ENCODE measurements around the gene HACL1.

The HACL1 gene

DNA sequence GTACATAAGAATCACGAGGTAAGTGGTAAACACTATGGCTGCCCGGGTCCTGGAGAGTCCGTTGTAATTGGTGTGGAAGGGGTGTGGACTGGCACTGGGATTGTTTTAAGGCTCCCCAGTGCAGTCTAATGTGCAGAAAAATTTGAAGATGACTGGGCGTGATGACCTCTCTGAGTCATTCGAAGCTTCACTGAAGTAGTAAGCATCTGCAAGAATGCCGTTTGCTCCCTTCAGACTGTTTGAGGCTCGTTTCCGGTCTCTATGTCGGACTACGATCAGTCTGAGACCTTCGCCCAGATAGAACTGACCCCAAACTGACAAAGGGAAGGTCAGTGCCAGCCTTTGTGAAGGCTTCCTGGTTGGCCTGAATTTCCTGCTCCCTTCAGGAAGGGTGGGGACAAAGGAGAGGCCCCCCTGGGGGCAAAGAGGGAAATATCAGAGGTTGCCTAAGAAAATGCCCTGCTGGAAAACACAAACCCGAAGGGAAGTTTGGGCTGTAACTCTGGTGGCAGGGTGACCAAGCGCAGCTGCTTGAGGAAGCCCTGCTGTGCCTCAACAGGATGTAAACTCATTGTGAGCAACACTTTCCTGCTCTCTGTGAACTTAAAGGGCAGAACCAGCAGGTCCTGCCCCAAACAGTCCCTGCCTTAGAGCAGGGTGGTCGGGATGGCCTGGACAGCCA is 34.8 kb upstream of the HACL1 start (continued):
- TF ChIP-seq, protein P1, sequence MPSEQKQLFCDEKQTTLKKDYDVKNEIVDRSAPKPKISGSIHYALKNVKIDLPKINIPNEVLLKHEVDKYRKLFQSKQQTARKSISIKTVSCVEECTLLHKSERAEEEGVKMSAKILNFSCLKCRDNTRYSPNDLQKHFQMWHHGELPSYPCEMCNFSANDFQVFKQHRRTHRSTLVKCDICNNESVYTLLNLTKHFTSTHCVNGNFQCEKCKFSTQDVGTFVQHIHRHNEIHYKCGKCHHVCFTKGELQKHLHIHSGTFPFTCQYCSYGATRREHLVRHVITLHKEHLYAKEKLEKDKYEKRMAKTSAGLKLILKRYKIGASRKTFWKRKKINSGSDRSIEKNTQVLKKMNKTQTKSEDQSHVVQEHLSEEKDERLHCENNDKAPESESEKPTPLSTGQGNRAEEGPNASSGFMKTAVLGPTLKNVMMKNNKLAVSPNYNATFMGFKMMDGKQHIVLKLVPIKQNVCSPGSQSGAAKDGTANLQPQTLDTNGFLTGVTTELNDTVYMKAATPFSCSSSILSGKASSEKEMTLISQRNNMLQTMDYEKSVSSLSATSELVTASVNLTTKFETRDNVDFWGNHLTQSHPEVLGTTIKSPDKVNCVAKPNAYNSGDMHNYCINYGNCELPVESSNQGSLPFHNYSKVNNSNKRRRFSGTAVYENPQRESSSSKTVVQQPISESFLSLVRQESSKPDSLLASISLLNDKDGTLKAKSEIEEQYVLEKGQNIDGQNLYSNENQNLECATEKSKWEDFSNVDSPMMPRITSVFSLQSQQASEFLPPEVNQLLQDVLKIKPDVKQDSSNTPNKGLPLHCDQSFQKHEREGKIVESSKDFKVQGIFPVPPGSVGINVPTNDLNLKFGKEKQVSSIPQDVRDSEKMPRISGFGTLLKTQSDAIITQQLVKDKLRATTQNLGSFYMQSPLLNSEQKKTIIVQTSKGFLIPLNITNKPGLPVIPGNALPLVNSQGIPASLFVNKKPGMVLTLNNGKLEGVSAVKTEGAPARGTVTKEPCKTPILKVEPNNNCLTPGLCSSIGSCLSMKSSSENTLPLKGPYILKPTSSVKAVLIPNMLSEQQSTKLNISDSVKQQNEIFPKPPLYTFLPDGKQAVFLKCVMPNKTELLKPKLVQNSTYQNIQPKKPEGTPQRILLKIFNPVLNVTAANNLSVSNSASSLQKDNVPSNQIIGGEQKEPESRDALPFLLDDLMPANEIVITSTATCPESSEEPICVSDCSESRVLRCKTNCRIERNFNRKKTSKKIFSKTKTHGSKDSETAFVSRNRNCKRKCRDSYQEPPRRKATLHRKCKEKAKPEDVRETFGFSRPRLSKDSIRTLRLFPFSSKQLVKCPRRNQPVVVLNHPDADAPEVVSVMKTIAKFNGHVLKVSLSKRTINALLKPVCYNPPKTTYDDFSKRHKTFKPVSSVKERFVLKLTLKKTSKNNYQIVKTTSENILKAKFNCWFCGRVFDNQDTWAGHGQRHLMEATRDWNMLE (tag by site-specific recombination; conservative IDR thresholded peaks at IDR 0.05; ENCODE audit: low read depth): no peak
- TF ChIP-seq, protein P2, sequence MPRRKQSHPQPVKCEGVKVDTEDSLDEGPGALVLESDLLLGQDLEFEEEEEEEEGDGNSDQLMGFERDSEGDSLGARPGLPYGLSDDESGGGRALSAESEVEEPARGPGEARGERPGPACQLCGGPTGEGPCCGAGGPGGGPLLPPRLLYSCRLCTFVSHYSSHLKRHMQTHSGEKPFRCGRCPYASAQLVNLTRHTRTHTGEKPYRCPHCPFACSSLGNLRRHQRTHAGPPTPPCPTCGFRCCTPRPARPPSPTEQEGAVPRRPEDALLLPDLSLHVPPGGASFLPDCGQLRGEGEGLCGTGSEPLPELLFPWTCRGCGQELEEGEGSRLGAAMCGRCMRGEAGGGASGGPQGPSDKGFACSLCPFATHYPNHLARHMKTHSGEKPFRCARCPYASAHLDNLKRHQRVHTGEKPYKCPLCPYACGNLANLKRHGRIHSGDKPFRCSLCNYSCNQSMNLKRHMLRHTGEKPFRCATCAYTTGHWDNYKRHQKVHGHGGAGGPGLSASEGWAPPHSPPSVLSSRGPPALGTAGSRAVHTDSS (tag by site-specific recombination; IDR thresholded peaks at IDR 0.05): no peak
- TF ChIP-seq YY1 (tag by site-specific recombination; IDR thresholded peaks at IDR 0.05) (no peak), ZNF112 (tag by site-specific recombination; IDR thresholded peaks at IDR 0.05) (no peak)
- TF ChIP-seq, protein P3, sequence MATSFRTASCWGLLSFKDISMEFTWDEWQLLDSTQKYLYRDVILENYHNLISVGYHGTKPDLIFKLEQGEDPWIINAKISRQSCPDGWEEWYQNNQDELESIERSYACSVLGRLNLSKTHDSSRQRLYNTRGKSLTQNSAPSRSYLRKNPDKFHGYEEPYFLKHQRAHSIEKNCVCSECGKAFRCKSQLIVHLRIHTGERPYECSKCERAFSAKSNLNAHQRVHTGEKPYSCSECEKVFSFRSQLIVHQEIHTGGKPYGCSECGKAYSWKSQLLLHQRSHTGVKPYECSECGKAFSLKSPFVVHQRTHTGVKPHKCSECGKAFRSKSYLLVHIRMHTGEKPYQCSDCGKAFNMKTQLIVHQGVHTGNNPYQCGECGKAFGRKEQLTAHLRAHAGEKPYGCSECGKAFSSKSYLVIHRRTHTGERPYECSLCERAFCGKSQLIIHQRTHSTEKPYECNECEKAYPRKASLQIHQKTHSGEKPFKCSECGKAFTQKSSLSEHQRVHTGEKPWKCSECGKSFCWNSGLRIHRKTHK (tag by site-specific recombination; IDR thresholded peaks at IDR 0.05): no peak

DNA sequence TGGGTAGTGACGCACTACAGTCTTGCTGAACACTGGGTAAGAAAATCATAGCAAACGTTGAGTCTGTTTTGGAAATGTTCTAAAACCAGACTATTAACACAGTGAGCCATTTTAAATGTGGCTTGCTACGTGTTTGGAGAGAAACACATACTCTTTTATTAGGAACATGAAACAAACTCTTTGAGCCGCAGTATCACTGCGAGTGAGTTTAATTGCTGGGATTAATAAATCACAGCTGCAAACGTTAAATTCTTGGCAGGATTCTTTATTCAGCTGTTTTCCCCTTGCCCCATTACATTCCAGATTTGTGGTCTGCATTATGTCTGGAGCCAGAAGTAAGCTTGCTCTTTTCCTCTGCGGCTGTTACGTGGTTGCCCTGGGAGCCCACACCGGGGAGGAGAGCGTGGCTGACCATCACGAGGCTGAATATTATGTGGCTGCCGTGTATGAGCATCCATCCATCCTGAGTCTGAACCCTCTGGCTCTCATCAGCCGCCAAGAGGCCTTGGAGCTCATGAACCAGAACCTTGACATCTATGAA is 33.8 kb upstream of the HACL1 start:
- ChIA-PET CTCF (interaction anchor here (0.7 to 1.9 kb wide), 3 partner anchors 11 to 414 kb away, joined by 3 to 4 read pairs (median 3); no protein-coding TSS in a partner anchor), POLR2A (interaction anchor here (0.6 kb wide), 1 partner anchor 416 kb away, joined by 4 read pairs; no protein-coding TSS in a partner anchor)
- Histone ChIP-seq H3K27ac (ENCODE audit: extremely low read depth, low read depth, low read length) (no peak overlapping the region), H3K4me3 (ENCODE audit: low read depth, low read length) (no peak overlapping the region), H3K36me3 (ENCODE audit: control insufficient read depth in 2 of 2, insufficient read depth in 1 of 2, low read length in 2 of 2) (no peaks in the 10 kb centered on the region), H3K4me1 (ENCODE audit: control insufficient read depth, insufficient read depth, low read length) (peaks cover 43% of the 10 kb centered on the region), H3K9me3 (ENCODE audit: control insufficient read depth, insufficient read depth, low read depth, low read length) (no peaks in the 10 kb centered on the region)
- TF ChIP-seq, protein P4, sequence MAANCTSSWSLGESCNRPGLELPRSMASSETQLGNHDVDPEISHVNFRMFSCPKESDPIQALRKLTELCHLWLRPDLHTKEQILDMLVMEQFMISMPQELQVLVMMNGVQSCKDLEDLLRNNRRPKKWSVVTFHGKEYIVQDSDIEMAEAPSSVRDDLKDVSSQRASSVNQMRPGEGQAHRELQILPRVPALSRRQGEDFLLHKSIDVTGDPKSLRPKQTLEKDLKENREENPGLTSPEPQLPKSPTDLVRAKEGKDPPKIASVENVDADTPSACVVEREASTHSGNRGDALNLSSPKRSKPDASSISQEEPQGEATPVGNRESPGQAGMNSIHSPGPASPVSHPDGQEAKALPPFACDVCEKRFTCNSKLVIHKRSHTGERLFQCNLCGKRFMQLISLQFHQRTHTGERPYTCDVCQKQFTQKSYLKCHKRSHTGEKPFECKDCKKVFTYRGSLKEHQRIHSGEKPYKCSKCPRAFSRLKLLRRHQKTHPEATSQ (tag by site-specific recombination; IDR thresholded peaks at IDR 0.05): no peak
- TF ChIP-seq ZNF16 (tag by site-specific recombination; IDR thresholded peaks at IDR 0.05; ENCODE audit: low read depth) (no peak), ZNF600 (tag by site-specific recombination; IDR thresholded peaks at IDR 0.05) (no peak), ZBTB7A (tag by site-specific recombination; IDR thresholded peaks at IDR 0.05; ENCODE audit: low read depth) (no peak), GLIS2 (tag by site-specific recombination; IDR thresholded peaks at IDR 0.05) (no peak), MZF1 (tag by site-specific recombination; IDR thresholded peaks at IDR 0.05; ENCODE audit: borderline replicate concordance) (no peak), FEZF1 (tag by site-specific recombination; IDR thresholded peaks at IDR 0.05) (no peak), ZNF768 (tag by site-specific recombination; IDR thresholded peaks at IDR 0.05) (no peak), ZNF112 (tag by site-specific recombination; IDR thresholded peaks at IDR 0.05) (no peak), ZSCAN16 (tag by site-specific recombination; IDR thresholded peaks at IDR 0.05) (no peak)
- TF ChIP-seq, protein P5, sequence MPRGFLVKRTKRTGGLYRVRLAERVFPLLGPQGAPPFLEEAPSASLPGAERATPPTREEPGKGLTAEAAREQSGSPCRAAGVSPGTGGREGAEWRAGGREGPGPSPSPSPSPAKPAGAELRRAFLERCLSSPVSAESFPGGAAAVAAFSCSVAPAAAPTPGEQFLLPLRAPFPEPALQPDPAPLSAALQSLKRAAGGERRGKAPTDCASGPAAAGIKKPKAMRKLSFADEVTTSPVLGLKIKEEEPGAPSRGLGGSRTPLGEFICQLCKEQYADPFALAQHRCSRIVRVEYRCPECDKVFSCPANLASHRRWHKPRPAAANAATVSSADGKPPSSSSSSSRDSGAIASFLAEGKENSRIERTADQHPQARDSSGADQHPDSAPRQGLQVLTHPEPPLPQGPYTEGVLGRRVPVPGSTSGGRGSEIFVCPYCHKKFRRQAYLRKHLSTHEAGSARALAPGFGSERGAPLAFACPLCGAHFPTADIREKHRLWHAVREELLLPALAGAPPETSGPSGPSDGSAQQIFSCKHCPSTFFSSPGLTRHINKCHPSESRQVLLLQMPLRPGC (tag by site-specific recombination; IDR thresholded peaks at IDR 0.05): no peak
- TF ChIP-seq, protein P6, sequence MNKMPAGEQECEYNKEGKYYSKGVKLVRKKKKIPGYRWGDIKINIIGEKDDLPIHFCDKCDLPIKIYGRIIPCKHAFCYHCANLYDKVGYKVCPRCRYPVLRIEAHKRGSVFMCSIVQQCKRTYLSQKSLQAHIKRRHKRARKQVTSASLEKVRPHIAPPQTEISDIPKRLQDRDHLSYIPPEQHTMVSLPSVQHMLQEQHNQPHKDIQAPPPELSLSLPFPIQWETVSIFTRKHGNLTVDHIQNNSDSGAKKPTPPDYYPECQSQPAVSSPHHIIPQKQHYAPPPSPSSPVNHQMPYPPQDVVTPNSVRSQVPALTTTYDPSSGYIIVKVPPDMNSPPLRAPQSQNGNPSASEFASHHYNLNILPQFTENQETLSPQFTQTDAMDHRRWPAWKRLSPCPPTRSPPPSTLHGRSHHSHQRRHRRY (tag by site-specific recombination; IDR thresholded peaks at IDR 0.05): no peak
- TF ChIP-seq, protein P1 (tag by site-specific recombination; conservative IDR thresholded peaks at IDR 0.05; ENCODE audit: low read depth): no peak

All from HEK293 (cell line).